Keratinocyte (primary cell): ENCODE data around the gene CTNNBL1.

Source experiments
- EZH2 ChIP-seq: IDR thresholded peaks from one replicate; pipeline ENCODE4 v1.6.1; 2012; ENCODE audit warnings: inconsistent platforms, mild to moderate bottlenecking, low read length, moderate library complexity
- TF ChIP-seq, protein P1 (sequence below), 3 experiments: IDR thresholded peaks in 1 of 3; conservative IDR thresholded peaks in 1 of 3; optimal IDR thresholded peaks in 1 of 3; 2 replicates in 2 of 3; 3 replicates in 1 of 3; pipeline versions ENCODE3 to v1.5.1; 2011; ENCODE audit warnings: low read length in 3 of 3, mild to moderate bottlenecking in 3 of 3, moderate library complexity in 2 of 3, control low read depth in 1 of 3, inconsistent platforms in 1 of 3; ENCODE audit not compliant: insufficient read depth in 2 of 3; ENCODE audit errors: extremely low read depth in 1 of 3

DNA sequence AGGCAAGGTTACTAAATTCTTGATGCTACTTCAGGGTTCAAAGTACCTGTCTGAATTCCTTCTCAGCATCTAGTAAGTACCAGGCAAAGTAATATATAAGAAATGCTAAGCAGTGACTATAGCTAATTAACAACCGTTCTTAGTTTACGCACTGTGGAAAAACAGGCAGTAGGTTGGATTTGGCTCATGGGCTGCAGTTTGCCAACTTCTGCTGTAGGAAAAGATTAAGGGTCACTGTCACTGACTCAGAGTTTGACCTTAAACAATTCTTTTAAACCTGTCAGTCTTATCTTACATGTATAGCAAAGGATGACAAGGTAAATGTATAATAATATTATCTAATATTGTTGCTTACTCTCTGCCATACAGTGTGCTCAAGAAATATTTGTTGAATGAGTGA, 42.3 kb downstream of the CTNNBL1 start:
- TF ChIP-seq EZH2 = no peak
- TF ChIP-seq, protein P1, sequence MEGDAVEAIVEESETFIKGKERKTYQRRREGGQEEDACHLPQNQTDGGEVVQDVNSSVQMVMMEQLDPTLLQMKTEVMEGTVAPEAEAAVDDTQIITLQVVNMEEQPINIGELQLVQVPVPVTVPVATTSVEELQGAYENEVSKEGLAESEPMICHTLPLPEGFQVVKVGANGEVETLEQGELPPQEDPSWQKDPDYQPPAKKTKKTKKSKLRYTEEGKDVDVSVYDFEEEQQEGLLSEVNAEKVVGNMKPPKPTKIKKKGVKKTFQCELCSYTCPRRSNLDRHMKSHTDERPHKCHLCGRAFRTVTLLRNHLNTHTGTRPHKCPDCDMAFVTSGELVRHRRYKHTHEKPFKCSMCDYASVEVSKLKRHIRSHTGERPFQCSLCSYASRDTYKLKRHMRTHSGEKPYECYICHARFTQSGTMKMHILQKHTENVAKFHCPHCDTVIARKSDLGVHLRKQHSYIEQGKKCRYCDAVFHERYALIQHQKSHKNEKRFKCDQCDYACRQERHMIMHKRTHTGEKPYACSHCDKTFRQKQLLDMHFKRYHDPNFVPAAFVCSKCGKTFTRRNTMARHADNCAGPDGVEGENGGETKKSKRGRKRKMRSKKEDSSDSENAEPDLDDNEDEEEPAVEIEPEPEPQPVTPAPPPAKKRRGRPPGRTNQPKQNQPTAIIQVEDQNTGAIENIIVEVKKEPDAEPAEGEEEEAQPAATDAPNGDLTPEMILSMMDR (optimal IDR thresholded peaks at IDR 0.05 in 1 of 3, IDR thresholded peaks at IDR 0.05 in 1 of 3, conservative IDR thresholded peaks at IDR 0.05 in 1 of 3; ENCODE audit: extremely low read depth in 1 of 3, insufficient read depth in 2 of 3, low read length in 3 of 3) = no peak
